Smooth muscle cell of the brain vasculature (primary cell): Measurements from ENCODE around the gene EGFL7.

Source experiments
- DNase-seq: peaks from one replicate; pipeline ENCODE4 v3.0.0-alpha.2; 2012; ENCODE audit warnings: low read depth, low spot score

EGFL7 gene

DNA sequence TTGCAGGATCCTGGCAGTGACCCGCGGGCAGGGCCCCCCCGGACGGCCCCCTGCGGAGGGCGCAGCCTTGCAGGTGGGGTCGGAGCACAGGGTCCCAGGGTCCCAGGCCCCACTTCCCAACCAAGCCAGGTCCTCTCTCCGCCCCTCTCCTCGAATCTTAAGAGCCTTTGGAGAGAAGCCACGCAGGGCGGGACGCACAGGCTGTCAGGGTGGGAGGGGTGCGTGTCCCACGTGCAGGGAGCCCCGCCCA is 18.4 kb upstream of the EGFL7 start:
- no peak for DNase-seq

DNA sequence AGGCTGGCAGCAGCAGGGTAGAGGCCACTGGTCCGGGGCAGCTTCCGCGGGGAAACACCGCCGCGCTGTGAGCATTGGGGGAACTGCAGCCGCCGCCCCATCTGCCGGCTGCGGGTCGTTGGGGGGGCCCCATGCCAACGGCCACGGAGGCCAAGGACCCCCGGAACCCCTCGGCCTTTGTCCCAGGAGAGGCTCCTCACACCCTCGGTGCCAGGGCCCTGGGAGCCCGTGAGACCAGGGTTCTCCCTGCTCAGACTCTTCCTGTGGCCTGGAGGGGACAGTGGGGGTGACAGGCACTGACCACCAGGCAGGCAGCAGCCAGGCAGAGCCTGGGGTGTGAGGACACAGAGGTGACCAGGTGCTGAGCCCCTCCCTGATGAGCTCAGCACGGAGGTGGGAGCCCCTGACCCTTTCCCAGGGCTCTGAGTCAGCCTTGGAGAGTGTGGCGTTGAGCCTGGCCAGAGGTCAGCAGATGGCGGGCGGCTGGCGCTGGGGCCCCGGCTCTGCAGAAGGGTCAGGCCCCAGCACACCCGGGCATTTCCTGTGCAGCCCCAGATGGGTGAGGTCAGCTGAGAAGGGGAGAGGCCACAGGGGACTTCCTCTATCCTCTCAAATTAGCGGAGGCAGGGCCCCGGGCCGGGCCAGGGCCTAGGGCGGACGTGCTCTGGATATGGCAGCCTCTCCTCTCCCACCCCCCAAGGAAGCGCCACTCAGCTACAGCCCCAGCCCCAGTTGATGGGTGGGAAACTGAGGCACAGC is 17.9 kb upstream of the EGFL7 start:
- DNase-seq = no peak

GRCh38 chr9:136645352-136645902 is 17.3 kb upstream of the EGFL7 start:
- no peak for DNase-seq

GRCh38 chr9:136645903-136646754 is 16.6 kb upstream of the EGFL7 start:
- DNase-seq = no peak

DNA sequence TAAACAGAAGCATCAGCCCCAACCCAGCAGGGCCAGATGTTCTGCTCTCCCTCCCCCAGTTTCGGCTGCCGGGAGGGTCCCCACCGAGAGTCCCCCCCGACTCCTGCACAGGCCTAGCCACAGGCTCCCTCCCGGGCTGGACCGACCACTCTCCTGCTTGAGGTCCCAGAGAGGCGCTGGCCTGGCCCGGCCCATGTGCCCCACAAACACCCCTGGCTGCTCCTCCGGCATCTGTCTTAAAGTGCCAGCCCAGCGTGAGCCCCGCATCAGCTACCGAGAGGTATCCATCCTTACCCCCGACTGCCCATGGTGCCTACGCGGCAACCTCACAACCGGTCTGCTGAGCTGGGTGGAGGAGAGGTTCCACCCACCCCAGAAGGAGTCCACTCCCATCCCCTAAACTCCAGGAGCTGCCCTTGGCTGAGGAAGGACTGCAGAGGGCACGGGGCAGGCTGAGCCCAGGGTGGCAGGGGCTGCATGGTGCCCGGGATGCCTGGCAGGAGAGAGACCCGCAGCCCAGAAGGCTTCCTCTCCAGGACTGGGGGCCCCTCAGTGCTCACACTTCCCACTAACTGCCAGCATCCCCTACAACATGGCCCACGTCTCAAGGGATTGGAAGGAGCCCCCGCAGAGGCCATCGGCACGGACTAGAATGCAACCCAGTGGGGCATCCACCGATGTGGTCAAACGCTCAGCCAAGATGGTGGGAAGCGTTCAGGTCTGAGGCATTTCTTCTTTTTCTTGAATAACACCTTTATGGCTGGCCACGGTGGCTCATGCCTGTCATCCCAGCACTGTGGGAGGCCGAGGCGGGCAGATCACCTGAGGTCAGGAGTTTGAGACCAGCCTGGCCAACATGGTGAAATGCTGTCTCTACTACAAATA is 15.6 kb upstream of the EGFL7 start:
- DNase-seq = no peak

- no peak for DNase-seq
Measured at GRCh38 chr9:136648751-136649150, 14.0 kb upstream of the EGFL7 start.

DNA sequence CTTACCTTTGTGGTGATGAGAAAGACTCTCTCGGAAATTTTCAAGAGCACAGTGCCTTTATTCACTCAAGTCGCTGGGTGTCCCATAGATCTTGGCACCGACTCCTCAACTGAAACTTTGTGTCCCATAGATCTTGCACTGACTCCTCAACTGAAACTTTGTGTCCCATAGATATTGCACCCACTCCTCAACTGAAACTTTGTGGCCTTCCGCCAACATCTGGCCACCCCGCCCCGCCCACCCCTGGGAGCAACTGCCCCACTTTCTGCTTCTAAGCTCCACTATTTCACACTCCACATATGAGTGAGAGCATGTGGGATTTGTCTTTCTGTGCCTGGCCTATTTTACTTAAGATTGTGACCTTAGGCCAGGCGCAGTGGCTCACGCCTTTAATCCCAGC is 12.7 kb upstream of the EGFL7 start:
- no peak for DNase-seq

DNA sequence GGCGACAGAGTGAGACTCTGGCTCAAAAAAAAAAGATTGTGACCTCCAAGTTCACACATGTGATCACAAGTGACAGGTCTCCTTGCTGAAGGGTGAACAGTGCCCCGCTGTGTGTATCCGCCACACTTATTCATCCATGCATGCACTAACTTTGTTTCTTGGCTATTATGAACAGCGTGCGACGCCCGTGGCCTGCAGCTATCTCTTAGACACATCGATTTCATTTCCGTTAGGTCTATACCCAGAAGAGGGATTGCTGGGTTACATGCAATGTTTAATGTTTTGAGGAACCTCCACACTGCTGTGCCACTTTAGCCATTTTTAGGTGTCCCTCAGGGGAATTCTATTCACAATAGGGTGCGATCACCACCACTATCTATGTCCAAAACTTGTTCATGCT is 12.1 kb upstream of the EGFL7 start:
- DNase-seq = no peak

DNA sequence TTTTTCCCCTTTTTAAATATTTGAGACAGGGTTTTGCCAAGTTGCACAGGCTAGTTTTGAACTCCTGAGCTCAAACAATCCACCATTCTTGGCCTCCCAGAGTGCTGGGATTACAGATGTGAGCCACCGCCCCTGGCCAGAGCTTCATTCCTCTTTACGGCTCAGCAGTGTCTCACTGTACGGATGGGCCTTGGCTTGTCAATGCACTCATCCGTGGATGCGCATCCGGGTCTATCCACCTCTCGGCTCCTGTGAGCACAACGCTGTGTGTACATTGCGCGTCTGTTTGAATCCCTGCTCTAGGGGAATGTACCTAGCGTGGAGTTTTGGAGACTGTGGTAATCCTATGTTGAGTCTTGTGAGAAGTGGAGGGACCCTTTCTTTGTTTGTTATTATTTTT is 10.9 kb upstream of the EGFL7 start:
- DNase-seq = no peak

- no peak for DNase-seq
Measured at GRCh38 chr9:136653323-136654079, 9.2 kb upstream of the EGFL7 start.

DNA sequence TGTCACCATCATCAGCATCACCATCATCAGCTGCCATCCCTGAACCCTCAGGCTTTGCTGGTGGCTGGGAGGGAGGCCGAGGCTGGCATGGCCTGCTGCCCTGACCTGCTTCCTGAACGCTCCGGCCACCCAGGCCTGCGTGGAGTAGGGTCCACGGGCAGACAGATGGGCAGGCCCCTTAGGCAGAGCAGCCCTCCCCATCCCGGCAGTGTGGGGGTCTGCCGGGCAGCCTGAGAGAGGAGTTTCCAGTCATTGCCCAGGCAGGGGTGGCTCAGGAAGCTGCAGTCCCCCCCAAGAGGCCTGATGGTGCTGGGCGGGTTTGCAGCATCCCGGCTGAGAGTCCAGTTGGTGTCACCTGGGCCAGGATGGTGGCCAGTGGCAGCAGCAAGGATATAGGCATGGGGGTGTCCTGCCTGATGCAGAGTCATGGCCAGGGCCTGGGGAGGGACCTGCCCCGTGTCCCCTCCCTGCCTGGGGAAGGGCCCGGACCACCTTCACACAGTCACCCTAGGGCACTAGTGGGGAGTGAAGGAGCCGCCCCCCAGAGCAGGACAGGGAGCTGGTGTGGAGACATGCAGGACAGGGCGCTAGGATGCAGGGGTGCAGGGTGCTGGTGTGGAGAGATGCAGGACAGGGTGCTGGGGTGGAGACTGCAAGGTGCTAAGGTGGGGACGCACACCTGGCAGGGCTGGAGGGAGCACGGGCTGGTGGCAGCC is 7.7 kb upstream of the EGFL7 start:
- DNase-seq = no peak

- DNase-seq = no peak
Measured at GRCh38 chr9:136655536-136656182, 7.1 kb upstream of the EGFL7 start.

GRCh38 chr9:136656183-136656738 is 6.5 kb upstream of the EGFL7 start:
- DNase-seq = no peak

DNA sequence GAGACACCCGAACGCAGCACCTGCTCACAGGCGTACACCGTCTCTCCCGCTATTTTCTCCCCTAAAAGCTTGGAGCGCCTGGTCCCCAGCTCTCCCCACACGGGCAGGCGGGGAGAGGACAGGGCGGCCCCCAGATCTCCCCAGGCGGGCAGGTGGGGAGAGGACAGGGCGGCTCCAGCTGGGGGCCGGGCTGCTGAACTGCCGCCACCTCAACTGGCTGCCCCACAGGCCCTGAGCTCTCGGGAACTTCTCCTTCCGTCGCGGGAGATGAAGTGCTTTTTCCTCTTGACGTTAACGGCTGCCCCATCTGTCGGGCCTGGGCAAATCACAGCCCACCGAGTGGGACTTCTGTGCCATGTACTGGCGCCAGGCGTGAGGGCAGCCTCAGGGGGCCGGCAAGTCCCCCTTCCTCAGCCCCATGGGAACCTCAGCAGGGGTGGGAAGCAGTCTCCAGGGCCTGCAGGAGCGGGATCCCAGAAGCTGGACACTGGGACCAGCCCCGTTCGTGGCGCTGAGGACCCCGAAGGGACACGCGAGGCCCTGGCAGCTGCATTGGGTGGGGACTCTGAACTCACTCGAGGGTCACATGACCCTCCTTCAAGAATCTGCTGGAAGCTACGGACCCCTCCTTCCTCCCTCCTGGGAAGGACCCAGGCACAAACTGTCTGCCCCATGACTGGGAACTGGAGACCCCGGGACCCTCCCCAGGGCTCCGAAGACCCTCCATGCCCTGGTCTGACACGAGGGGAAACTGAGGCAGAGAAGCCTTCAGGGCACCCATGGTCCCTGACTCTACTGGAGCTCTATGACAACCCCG is 5.7 kb upstream of the EGFL7 start:
- no peak for DNase-seq

DNA sequence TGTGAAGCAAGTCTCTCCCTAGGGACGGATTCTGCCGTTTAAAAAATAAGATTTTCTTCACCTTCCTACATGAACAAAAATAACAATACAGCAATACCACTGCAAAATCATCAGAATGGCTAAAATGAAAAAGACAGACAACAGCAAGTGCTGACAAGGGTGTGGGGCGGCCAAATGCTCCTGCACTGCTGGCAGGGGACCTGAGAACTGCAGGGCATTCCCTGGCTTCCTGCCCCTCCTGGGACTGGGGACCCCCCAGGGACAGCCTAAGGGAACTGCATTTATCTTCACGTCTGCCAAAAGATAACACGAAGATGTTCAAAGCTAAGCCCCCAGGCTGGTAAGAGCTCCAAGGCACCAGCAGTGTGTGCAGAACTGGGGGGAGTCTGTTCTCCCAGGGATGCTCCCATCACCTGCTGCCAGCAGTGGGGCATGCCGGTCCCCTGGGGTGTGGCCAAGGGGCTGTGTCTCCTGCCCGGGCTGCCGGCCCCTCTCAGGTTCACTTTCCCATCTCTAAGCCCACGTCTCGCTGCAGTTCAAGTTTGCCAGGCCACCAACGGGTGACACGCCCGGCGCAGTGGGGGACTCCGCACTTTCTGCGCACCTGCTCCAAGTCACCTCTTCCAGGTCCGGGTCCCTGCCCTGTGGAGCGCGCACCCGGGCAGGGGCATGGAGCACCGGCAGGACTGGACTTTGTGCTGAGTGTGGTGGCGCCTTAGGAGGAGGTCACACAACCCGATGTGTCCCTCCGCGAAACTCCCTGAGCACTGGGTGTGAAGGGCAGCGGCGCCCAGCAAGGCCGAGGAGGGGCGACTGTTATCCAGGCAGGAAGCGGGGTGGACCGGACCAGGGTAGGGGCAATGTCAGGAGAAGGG is 4.5 kb upstream of the EGFL7 start:
- DNase-seq = no peak

DNA sequence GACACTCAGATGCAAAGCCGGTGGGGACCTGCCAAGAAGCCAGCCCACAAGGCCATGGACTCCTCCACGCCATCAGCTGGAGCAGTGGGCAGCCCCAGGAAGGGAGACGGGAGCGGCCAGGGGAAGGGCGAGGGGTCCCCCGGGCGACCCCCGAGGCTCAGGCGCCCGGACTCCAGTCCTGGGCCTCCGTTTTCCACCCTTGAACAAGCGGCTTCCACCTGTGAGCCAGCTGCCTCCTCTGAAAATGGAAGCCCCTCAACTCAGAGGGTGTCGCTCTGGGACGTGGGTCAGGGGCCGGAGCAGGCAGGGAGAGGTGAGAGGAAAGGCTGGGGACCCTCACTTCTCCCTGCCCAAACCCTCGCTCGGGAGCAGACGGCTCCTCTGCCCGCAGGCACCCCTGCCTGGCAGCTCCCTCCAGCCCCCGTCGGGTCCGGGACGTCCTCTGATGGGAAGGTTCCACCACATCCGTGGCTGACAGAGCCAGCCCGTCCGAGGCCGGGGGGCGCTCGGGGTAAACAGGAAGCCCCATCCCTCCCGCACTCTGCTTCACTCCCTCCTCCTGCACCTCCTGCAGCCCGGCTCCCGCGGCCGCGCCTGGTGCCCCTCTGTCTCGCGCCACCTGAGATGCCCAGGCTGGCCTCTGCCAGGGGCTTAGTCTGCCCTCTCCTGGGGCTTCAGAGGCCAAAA is 3.7 kb upstream of the EGFL7 start:
- DNase-seq = no peak
